Neural cell (in vitro differentiated cells): ENCODE measurements around the gene SACS. TPM values are rescaled to one million over a fixed set of nuclear protein-coding genes. Genes with fewer than 3 reads are reported as not detected.

Experiments used
- H2AFZ ChIP-seq: fragments of 200-600, 300-800 bp; sonication (generic), shearing (Covaris generic); 2 replicates; pipeline ENCODE4 v1.6.0; 2014; ENCODE audit warnings: low read depth, mild to moderate bottlenecking, antibody characterized with exemption, low read length, moderate library complexity
- H3F3A ChIP-seq: fragments of 200-600 bp; shearing (Covaris generic); 2 replicates; pipeline ENCODE4 v1.6.1; 2016; ENCODE audit warnings: mild to moderate bottlenecking, moderate library complexity, mixed read lengths, antibody characterized with exemption, low read length; ENCODE audit not compliant: insufficient read depth, poor library complexity, severe bottlenecking
- H3K27ac ChIP-seq: fragments of 200-600, 300-800 bp; sonication (generic), shearing (Covaris generic); 2 replicates; pipeline ENCODE4 v1.5.1; 2014; ENCODE audit warnings: mild to moderate bottlenecking, low read length, moderate library complexity
- H3K27me3 ChIP-seq: fragments of 300-800, 200-600 bp; sonication (generic), shearing (Covaris generic); 2 replicates; pipeline ENCODE4 v1.6.0; 2014; ENCODE audit warnings: mild to moderate bottlenecking, low read depth, low read length, moderate library complexity; ENCODE audit not compliant: insufficient read depth
- H3K36me3 ChIP-seq: fragments of 300-800, 200-600 bp; sonication (generic), shearing (Covaris generic); 2 replicates; pipeline ENCODE4 v1.5.1; 2014; ENCODE audit warnings: mild to moderate bottlenecking, antibody characterized with exemption, low read length, moderate library complexity; ENCODE audit not compliant: insufficient read depth
- H3K4me2 ChIP-seq: fragments of 300-800, 200-600 bp; sonication (generic), shearing (Covaris generic); 2 replicates; pipeline ENCODE4 v1.6.0; 2014; ENCODE audit warnings: mild to moderate bottlenecking, low read length
- H3K4me3 ChIP-seq: fragments of 300-800, 200-600 bp; sonication (generic), shearing (Covaris generic); 2 replicates; pipeline ENCODE4 v1.5.1; 2014; ENCODE audit warnings: mild to moderate bottlenecking, low read length, moderate library complexity
- H3K79me2 ChIP-seq: fragments of 200-600 bp; shearing (Covaris generic); replicated peaks from 2 replicates; pipeline ENCODE4 v1.6.0; 2014; ENCODE audit warnings: mild to moderate bottlenecking, low read length, moderate library complexity; ENCODE audit not compliant: insufficient read depth
- H3K9ac ChIP-seq: fragments of 300-800, 200-600 bp; sonication (generic), shearing (Covaris generic); 2 replicates; pipeline ENCODE4 v1.6.1; 2016; ENCODE audit warnings: mild to moderate bottlenecking, low read length, mixed read lengths
- H3K9me2 ChIP-seq: fragments of 200-600 bp; shearing (Covaris generic); 2 replicates; pipeline ENCODE4 v1.6.1; 2016; ENCODE audit warnings: mild to moderate bottlenecking, low read length, mixed read lengths; ENCODE audit not compliant: insufficient read depth
- H3K9me3 ChIP-seq: fragments of 200-600, 300-800 bp; sonication (generic), shearing (Covaris generic); 2 replicates; pipeline ENCODE4 v1.6.1; 2016; ENCODE audit warnings: mild to moderate bottlenecking, mixed run types, low read length, moderate library complexity, mixed read lengths
- H4K20me1 ChIP-seq: fragments of 200-600 bp; shearing (Covaris generic); 2 replicates; pipeline ENCODE4 v1.6.1; 2016; ENCODE audit warnings: mild to moderate bottlenecking, mixed run types; ENCODE audit not compliant: insufficient read depth
- EP300 ChIP-seq: fragments of 450-650 bp; conservative IDR thresholded peaks from 2 replicates; pipeline ENCODE4 v1.6.1; 2014; ENCODE audit warnings: antibody characterized with exemption, mild to moderate bottlenecking, moderate library complexity; ENCODE audit not compliant: poor library complexity, severe bottlenecking
- EZH2 ChIP-seq: fragments of 200-600, 300-800 bp; shearing (Covaris generic), sonication (generic); IDR thresholded peaks from 2 replicates; pipeline ENCODE4 v1.6.1; 2014; ENCODE audit warnings: antibody characterized with exemption, low read length, borderline replicate concordance, mild to moderate bottlenecking; ENCODE audit not compliant: insufficient read depth, poor library complexity, severe bottlenecking
- MXI1 ChIP-seq: fragments of 450-650 bp; conservative IDR thresholded peaks from 2 replicates; pipeline ENCODE4 v1.6.1; 2014; ENCODE audit warnings: antibody characterized with exemption, mild to moderate bottlenecking; ENCODE audit not compliant: poor library complexity, severe bottlenecking
- POLR2AphosphoS5 ChIP-seq: IDR thresholded peaks from 2 replicates; pipeline ENCODE4 v1.6.1; 2012
- RAD21 ChIP-seq: fragments of 450-650 bp; conservative IDR thresholded peaks from 2 replicates; pipeline ENCODE4 v1.6.1; 2014; ENCODE audit warnings: antibody characterized with exemption, mild to moderate bottlenecking, moderate library complexity
- REST ChIP-seq: IDR thresholded peaks from 2 replicates; pipeline ENCODE4 v1.6.1; 2012; ENCODE audit warnings: borderline replicate concordance
- SMC3 ChIP-seq: fragments of 450-650 bp; conservative IDR thresholded peaks from 2 replicates; pipeline ENCODE4 v1.6.1; 2014; ENCODE audit warnings: antibody characterized with exemption, mild to moderate bottlenecking, moderate library complexity; ENCODE audit not compliant: poor library complexity
- TAF1 ChIP-seq: IDR thresholded peaks from 2 replicates; pipeline ENCODE4 v1.6.1; 2012; ENCODE audit warnings: low read depth
- polyA plus RNA-seq: library from polyadenylated mRNA; depleted of rRNA; stranded (reverse); fragments of >200 nt; gene quantifications from 2 replicates; pipeline ENCODE4 v1.2.3, GENCODE V29; 2014
- TF ChIP-seq, protein P1 (sequence below): fragments of 450-650 bp; IDR thresholded peaks from 2 replicates; pipeline ENCODE4 v1.5.1; 2014; ENCODE audit warnings: antibody characterized with exemption, mild to moderate bottlenecking, moderate library complexity; ENCODE audit not compliant: poor library complexity, severe bottlenecking

SACS gene
- polyA plus RNA-seq, 1 donor from 2014 or later = 24.1 TPM

- Histone ChIP-seq H3K27me3 (no peaks in the 10 kb centered on the region), H3K9me2 (no peaks in the 10 kb centered on the region), H3F3A (no peaks in the 10 kb centered on the region), H4K20me1 (no peaks in the 10 kb centered on the region), H3K9me3 (no peaks in the 10 kb centered on the region), H3K4me2 (no peak overlapping the region), H3K79me2 (no peaks in the 10 kb centered on the region), H3K36me3 (no peaks in the 10 kb centered on the region), H2AFZ (no peak overlapping the region), H3K27ac (no peak overlapping the region), H3K9ac (no peak overlapping the region), H3K4me3 (no peak overlapping the region)
- TF ChIP-seq SMC3 = no peak
- no peak for TF ChIP-seq MXI1
- no peak for TF ChIP-seq TAF1
- TF ChIP-seq, protein P1, sequence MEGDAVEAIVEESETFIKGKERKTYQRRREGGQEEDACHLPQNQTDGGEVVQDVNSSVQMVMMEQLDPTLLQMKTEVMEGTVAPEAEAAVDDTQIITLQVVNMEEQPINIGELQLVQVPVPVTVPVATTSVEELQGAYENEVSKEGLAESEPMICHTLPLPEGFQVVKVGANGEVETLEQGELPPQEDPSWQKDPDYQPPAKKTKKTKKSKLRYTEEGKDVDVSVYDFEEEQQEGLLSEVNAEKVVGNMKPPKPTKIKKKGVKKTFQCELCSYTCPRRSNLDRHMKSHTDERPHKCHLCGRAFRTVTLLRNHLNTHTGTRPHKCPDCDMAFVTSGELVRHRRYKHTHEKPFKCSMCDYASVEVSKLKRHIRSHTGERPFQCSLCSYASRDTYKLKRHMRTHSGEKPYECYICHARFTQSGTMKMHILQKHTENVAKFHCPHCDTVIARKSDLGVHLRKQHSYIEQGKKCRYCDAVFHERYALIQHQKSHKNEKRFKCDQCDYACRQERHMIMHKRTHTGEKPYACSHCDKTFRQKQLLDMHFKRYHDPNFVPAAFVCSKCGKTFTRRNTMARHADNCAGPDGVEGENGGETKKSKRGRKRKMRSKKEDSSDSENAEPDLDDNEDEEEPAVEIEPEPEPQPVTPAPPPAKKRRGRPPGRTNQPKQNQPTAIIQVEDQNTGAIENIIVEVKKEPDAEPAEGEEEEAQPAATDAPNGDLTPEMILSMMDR = no peak
- no peak for TF ChIP-seq REST
Observed at GRCh38 chr13:23288564-23288963, 144.9 kb downstream of the SACS start.

GRCh38 chr13:23279321-23279720 lies 154.2 kb downstream of the SACS start:
- H3K27me3 ChIP-seq = no peaks in the 10 kb centered on the region
- H3K79me2 ChIP-seq = no peaks in the 10 kb centered on the region
- no peaks in the 10 kb centered on the region for H3K9me3 ChIP-seq
- H3K27ac ChIP-seq = no peak overlapping the region
- no peak overlapping the region for H3K4me2 ChIP-seq
- H4K20me1 ChIP-seq = no peaks in the 10 kb centered on the region
- H3K9ac ChIP-seq = no peak overlapping the region
- H2AFZ ChIP-seq = no peak overlapping the region
- H3F3A ChIP-seq = no peaks in the 10 kb centered on the region
- no peaks in the 10 kb centered on the region for H3K9me2 ChIP-seq
- H3K4me3 ChIP-seq = no peak overlapping the region
- TF ChIP-seq POLR2AphosphoS5 (no peak), TAF1 (no peak), EP300 (no peak), MXI1 (no peak), RAD21 (no peak), EZH2 (no peak), SMC3 (no peak), REST (no peak)
- TF ChIP-seq, protein P1 = no peak
- no peaks in the 10 kb centered on the region for H3K36me3 ChIP-seq
